HG03159 (cell line): ENCODE results near the gene B4GALT1.
A peak's percentile ranks its signal among the peaks of the same experiment; 100 is the strongest.
"Not testable (repeated sequence)": the region's sequence is repeated elsewhere in the genome, so short reads cannot be mapped to it uniquely, and the experiment has no call there.

ENCODE experiments used
- ATAC-seq: cut with Tn5 transposase; IDR thresholded peaks from one replicate; pipeline ENCODE4 v1.9.1; 2021; ENCODE audit warnings: mild to moderate bottlenecking, moderate library complexity; ENCODE audit not compliant: unreplicated experiment

Gene B4GALT1

DNA sequence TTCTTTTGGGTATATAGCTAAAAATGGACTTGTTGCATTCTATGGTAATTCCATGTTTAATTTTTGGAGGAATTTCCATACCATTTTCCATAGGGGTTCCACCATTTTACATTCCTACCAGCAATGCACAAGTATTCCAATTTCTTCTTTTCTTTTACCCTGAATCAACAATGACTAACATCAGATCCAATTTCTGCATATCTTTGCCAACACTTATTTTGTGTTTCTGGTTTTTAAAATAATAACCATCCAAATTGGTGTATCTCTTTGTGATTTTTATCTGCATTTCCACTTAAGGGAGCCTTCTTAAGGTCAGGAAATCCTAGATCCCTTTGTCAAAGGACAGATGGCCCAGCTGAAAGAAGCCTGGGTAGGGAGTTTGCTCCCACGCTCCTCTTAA, 61.2 kb downstream of the B4GALT1 start:
- ATAC-seq = no peak

DNA sequence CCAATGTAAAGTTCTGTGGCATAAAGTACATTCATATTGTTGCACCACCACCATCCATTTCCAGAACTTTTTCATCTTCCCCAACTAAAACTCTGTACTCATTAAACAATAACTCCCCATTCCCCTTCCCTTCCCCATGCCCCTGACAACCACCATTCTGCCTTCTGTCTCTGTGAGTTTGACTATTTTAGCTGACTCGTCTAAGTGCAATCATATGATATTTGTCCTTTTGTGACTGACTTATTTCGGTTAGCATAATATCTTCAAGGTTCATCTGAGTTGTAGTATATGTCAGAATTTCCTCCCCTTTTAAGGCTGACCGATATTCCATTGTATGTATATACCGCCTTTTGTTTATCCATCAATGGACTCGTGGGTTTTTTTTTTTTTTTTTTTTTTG, 61.6 kb downstream of the B4GALT1 start:
- no peak for ATAC-seq

DNA sequence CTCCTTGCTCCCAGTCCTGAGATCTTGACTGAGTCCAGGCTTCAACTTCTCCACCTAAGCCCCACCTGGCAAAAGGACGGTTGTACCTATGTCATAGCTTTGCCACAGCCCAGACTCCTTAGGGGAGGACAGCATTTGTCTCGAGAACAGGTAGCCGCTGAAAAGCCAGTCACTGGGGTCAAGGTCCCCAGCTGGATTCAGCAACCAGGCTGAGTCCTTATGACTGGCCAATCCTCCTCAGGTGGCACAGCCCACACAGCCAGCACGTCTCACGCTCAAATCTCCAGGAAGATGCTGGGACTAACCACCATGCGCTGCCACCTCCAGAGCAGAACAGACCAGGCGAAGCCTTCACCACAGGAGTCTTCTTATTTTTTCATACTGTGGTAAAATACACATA, 62.7 kb downstream of the B4GALT1 start:
- ATAC-seq = no peak

DNA sequence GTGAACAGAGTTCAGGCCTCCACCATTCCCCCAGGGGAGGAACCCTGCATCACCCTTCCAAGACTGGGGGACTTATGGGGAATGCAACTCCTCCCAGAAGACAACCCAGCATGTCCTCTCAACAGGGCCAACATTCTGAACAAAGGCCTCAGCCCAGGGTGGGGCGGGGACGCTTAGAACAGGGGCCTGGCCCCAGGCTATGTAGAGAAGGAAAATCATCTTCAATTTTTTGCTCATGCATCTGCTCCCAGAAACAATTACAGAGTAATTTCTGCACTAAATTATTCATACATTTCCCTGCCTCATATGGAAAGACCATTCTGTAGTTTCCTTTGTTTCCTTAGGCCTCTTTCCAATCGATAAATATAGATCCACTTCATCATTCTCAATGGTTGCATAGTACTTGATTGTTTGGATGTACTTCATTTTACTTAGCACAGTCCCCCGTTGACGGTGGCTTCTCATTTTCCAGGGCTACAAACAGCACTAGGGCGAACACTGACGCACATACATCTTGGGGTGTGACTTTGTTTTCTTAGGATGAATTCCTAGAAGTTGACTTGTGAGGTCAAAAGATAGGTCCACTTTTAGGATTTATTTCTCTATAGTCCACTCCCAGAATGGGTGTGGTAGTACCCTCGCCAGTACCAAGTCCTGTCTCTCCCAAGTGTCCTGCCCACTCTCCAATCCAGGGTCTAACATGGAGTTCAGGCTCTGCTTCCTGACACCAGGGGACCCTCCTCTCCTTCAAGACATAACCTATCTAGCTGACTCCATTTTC, 63.4 kb downstream of the B4GALT1 start:
- ATAC-seq = no peak

DNA sequence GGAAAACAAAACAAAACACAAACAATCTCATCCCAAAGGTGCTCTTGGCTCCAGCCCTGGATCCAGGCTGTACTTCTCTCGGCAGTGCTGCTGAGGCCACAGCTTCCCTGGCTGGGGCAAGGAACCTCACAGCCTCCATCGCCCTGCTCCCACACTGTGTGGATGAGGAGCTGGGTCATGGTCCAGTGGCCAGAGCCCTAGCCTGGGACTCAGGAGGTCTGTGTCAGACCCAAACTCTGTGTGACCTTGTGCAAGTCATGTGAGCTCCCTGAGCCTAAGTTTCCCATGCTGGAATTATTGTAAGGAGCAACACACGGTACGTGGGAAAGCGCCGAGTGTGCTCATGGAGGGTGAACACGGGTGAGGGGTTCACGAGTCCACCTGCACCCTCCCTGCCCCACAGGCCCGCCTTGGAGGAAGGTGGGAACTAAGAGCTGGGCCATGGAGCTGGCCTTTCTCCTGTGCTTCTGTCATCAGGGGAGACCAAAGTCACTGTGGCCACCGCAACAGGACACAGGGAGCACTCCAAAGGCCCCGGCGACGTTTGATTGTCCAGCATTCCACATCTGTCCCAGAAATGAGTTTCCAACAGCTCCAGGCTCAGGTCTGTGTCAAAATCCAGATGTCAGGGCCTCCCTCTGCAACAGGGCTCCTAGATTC, 64.5 kb downstream of the B4GALT1 start:
- no peak for ATAC-seq

DNA sequence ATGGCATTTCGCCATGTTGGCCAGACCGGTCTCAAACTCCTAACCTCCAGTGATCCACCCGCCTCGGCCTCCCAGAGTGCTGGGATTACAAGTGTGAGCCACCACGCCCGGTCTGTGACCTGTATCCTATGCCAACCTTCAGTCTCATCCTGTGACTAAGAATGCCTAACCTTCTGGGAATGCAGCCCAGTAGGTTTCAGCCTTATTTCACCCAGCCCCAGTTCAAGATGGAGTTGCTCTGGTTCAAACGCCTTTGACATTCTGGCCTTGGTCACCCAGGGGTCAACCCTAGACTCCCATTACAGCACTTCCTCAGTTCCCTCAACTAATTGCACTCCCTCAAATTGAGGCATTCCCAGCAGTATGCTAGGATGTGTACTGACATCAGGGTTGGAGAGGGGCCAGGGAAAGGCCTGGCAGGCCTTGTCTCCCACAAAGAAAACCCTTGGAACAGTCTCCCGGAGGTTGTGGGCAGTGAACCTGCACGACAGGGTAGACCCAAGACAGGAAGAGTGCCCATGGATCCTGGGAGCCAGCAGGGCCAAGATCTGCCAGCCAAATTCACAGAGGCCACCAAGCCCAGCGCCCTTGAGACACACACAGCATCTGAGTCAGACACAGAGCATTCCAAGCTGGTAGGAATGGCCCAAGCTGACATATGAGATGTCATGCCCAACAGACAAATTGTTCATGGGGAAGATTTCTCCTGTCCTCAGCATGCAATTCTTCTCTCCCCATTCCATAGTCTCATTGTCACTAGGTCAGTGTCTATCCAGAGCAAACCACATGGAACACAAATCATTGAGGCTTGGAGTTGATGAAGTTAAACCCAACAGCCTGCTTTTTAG, 65.8 kb downstream of the B4GALT1 start:
- no peak for ATAC-seq

DNA sequence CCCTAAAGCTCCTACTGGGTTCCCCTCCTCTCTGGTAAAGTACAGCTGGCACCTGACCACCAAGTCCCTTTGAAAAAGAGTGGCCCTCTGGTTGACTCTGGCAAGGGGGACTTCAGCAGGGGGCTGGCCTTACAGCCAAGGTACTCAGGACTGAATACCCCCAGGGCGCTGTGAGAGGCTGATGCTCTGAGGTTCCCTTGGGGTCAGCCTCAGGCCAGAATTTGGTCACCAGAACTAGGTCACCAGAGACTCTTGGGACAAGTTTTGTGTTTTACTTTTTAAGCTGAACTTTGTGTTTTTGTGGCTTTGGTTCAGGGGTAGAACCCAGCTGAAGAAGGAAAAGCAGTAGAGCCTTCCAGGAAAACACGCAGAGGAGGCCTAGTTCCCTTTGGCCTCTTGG, 67.4 kb downstream of the B4GALT1 start:
- ATAC-seq = no peak

DNA sequence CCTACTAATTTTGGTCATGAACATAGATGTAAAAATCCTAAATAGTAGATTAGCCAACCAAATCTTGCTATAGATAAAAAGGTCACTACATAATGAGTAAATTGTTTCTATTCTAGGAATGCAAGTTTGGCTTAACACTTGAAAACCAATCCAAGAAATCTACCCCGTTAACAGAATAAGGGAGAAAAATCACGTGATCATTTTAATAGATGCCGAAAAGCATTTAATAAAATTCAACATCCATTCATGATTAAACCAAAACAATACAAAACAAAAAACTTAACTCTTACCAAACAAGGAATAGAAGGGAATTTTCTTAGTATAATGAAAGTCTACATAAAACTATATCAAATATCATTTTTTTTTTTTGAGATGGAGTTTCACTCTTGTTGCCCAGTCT, 69.9 kb downstream of the B4GALT1 start:
- no peak for ATAC-seq

DNA sequence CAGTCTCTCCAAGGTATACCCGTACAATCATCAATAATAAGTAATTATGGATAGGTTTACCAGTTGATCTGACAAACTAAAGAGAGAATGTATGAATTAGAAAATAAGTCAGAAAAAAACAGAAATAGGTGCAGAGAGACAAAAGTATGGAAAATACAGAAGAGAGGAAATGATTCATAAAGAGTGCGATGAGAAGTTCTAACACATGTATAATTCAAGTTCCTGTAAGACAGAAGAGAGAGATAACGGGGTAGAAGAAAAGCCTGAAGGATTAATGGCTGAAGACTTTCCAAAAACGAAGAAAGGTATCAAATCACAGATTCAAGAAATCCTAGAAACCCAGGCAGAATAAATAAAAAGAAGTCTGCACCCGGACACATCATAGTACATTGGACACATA, 74.5 kb downstream of the B4GALT1 start:
- no peak for ATAC-seq

DNA sequence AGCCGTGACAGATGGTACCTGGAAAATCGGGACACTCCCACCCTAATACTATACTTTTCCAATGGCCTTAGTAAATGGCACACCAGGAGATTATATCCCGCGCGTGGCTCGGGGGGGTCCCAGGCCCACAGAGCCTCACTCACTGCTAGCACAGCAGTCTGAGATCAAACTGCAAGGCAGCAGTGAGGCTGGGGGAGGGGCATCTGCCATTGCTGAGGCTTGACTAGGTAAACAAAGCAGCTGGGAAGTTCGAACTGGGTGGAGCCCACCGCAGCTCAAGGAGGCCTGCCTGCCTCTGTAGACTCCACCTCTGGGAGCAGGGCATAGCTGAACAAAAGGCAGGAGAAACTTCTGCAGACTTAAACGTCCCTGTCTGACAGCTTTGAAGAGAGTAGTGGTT, 81.5 kb downstream of the B4GALT1 start:
- ATAC-seq = not testable (repeated sequence)

DNA sequence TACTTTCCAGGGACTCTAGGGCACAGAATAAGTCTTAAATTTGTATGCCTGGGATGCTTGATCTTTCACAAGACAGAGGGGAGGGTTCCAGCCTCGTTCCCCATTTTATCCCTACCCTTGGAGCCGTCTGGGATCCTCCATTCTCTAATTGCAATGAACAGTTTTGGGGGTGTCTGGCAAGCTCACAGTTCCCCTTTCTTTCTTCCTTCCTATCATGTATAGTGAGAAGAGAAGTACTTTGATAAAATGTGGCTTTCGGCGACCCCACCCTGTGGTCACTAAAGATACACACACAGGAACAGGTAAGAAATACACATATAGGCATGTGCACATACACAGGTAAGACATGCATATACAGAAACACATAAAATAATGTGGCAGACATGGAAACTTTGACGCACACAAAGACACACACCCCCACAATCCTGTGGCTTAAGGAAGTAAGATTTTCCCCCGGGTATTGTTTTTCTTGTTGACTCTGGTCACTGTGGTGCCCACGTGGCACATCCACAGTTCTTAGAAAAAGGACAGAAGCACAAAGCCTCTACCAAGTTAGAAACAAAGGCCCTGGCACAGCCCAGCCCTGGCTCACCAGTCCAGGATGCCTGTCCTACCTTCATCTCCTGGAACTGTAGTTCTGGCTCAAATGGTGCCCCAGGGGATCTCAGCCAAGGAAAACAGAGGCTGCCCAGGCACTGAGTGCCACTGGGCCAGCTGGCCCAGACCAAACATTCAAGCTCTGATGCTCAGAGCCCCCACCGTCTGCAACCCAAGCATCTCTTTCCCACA, 84.4 kb downstream of the B4GALT1 start:
- ATAC-seq = no peak

DNA sequence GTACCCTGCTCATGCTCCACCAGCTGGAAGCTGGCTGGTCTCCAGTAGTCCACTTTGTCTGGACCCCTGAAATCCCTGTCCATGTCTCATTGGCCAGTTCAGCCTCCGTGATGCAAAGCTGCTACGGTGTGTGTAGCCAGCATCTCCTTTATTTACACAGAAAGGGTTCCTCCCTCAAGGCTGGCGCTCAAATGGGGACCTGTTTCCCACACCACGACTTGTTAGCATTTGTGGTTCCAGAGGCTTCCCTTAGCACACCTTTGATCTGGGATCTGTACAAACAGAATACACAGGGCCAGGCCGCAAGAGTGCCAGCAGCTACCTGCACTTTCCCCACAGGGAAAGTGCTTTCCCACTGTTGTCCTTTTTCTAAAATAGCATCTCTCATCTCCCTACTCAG, 85.0 kb downstream of the B4GALT1 start:
- no peak for ATAC-seq

DNA sequence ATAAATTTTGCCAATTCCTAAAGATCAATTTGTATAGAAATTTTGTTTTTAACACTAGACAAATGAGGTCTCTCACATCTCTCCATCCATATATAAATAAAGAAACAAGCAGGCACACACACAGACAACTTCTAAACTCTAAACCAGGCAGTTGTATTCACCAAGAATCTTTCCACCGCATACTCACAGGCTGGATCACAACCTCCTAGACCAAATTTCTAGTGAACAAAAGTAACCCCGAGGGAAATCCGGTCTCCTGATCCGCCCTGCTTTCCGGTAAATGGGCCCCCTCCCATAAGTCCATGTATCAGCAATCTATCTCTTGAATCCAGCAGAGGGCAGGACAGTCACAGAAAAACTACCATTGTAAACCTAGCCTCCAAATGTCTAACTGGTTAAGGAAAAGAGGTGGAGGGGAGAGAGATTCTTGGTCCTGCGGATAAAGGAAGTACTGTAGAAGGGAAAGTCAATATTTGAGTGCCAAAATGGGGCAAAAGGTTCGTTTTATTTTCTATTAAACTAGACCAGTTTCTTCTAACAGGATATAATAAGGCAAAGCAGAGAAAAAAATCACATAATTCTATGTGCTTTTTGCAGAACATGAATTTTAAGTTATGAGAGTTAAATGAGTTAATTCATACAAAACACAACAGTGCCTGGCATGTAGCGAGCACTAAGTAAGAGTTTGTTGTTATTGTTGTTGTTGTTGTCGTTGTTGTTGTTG, 85.8 kb downstream of the B4GALT1 start:
- no peak for ATAC-seq

DNA sequence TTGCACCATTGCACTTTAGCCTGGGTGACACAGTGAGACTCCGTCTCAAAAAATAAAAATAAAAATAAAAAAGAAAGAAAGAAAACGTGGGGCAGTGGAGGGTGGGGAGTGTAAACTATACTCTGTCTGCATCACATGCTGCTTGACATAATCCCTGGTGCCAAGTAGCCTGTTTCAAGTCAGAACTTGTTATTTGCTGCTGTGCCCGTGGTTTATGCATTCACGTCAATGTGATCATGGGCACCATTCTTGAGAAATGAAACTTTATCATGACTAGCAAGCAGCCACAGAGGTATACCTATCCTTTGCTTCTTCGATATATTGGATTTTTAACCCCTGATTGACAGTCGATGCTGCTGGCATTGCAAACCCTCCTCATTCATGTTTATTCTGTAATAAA, 86.6 kb downstream of the B4GALT1 start:
- ATAC-seq = no peak

DNA sequence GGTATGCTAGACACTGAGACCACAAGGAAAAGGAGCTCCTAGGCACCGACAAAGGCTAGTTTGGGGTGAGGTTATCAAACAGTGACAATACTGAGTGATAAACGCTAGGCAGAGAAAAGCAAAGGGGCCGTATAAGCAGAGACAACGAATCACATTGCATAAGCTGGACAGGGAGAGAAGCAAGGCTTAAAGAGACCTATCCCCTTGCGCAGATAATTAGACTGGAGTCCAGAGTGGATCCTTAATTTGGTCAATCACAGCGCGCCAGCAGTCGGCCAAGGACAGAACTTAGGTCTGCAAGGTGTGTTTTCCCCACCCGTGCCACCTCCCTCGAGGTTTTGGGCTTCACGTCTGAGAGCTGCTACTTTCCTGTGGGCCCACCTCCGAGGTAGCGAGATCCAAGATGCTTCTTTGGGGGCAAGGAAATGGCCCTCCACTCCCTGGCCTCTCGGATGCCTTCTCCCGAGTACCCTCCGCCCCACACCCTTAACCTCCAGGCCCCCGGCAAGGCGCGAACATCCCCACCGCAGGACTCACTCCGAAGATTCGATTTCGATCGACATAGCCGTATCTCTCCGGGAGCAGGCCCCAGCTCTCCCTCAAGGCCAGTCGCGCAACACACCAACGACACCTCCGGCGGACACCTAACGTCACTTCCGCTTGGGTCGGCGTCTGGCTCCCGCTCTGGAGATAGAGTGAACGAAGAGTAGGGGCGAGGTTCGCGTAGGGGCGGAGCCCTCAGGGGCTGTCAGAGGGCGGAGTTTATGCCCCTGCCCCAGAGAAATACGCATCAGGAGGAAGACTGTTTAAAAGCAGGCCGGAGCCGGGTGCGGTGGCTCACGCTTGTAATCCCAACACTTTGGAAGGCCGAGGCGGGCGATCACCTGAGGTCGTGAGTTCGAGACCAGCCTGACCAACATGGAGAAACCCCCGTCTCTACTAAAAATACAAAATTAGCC, 90.8 kb downstream of the B4GALT1 start, which contains the start of gene SMU1:
Gene SMU1, minus strand, starts transcription at position 629 of the 959 bp plus-strand sequence. Its CDS starts 66 bp downstream, at position 563.
- peak; percentile 99 for ATAC-seq

DNA sequence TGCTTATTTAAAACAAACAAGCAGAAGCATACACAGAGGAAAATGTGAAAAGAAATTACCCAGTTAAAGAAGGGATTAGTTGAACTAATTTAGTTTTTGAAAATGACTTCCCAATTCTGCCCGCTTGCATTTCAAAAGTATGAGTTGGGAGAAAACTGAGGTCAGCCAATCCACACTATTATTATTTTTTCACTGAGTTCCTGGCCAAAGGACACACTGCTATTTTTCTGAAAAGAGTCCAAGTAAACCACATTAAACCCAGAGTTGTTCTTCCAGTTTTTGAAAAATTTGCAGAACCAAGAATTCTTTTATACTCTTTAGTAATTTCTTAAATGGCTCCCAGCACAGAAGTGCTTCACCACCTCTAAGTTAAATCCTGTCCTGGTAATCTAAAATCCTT, 98.1 kb downstream of the B4GALT1 start:
- no peak for ATAC-seq

DNA sequence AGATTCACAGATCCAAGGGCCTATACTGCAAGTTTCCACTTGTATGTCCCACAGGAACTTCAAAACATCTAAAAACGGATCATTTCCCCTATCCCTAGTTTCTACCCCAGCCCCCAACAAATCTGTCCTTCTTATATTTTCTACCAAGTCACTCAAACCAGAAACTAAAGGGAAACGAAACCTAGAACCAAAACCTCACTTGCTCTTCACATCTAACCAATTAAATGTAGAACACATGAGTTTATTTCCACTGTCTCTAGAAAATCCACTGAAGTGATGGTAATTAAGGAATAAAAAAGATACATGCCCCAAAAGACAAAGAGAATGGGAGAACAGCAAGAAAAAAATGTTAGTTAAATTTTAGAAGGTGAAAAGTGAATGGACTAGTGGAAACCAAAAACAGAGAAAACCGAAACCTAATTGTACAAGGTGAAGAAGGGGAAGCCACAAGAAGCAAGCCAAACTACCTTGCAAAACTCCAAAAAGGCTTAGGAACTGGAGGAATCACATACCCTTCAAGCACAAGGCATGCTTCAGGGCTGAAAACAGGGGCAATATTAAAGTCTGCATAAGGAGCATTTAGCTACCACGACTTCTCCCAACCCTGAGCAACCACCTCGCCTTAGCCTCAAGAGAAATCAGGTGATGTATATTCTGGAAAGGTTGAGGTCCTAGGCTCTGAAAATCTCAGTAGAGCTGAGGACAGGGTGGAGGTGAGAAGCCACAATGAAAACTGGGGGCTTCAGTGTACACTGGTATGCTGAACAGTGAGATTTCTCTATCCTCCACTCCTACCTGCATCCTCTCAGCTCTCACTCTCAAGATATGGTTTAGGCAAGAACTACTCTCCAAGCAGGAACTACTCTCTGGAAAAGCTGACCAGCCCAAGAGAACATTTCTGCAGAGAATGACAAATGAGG, 101.7 kb downstream of the B4GALT1 start:
- peak; percentile 76 for ATAC-seq
